GM11168 (cell line): ENCODE results near the gene ADGRG6.

Source experiments
- in situ Hi-C: fragments of 300-500 bp; cut with MboI; formaldehyde crosslinking; loops from one replicate; pipeline ENCODE4 v1.12.0; 2022; ENCODE audit warnings: low sequenced_read_pairs; ENCODE audit not compliant: unreplicated experiment

The ADGRG6 gene

GRCh38 chr6:142289687-142290086 lies 12.1 kb upstream of the ADGRG6 start:
- in situ Hi-C loops, result no loop called here

DNA sequence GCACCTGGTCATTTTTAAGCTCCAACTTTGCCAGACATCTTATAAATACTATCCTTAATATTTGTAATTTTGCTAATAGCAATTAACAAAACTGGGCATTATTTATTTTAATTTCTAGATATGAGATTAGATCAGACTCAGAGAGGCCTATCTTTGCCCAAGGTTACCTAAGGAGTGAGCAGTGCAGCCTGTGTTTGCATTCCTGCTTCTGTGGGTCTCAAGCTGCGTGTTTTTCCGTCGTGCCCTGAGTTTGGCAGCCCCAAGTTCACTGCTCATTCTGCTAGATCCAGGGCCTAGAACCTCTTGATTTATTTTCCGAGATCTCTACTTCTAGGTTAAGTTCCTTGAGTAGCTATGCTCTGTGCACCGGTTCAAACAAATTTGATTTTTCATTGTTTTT lies 11.0 kb upstream of the ADGRG6 start:
- in situ Hi-C loops, result no loop called here

GRCh38 chr6:142291512-142291911 lies 10.3 kb upstream of the ADGRG6 start:
- in situ Hi-C loops, result no loop called here

- in situ Hi-C loops, result no loop called here
Observed at GRCh38 chr6:142292166-142292924, 9.5 kb upstream of the ADGRG6 start.

GRCh38 chr6:142293121-142293520 lies 8.7 kb upstream of the ADGRG6 start:
- in situ Hi-C loops, result no loop called here

DNA sequence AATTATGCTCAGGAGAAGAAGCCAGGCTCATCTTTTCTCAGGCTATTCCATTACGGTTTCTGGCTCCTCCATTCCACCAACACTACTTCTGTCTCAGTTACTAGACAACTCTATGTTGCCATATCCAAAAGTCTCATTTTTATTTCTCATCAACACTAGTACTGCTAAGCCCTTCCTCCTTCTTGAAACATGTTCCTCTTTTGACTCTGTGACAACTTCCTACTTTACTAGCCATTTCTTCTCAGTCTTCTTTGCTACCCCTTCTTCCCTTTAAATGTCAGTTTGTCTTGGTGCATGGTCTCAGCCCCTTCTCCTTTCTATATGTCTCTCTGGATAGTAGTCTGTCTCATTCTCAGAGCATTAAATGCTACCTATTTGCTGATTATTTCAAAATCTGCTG lies 7.1 kb upstream of the ADGRG6 start:
- in situ Hi-C loops, result no loop called here

GRCh38 chr6:142296975-142297604 lies 4.7 kb upstream of the ADGRG6 start:
- in situ Hi-C loops, result no loop called here

DNA sequence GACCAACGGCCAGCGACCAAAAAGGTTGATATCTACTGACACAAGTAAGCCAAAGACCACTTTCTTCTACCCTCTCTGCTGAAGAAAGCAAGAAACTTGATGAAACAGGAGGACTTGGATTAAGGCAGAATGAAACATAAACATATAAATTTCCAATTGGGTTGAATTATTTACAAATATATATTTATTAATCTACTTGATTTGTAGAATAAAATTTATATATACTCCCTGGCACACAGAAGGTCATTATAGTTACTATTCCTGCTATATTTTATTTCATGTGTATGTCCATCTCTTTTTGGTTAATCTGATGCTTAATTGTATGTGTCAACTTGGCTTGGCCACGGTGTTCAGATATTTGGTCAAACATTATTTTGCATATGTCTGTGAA lies 4.2 kb upstream of the ADGRG6 start:
- in situ Hi-C loops, result no loop called here

- in situ Hi-C loops, result no loop called here
Observed at GRCh38 chr6:142297996-142298753, 3.6 kb upstream of the ADGRG6 start.

- in situ Hi-C loops, result no loop called here
Observed at GRCh38 chr6:142300302-142300701, 1.5 kb upstream of the ADGRG6 start.

GRCh38 chr6:142300758-142301650 lies 803 bp upstream of the ADGRG6 start:
- in situ Hi-C loops, result no loop called here

- in situ Hi-C loops, result no loop called here
Observed at GRCh38 chr6:142302421-142303175, 791 bp downstream of the ADGRG6 start.

GRCh38 chr6:142303176-142303533 lies 1.3 kb downstream of the ADGRG6 start:
- in situ Hi-C loops, result no loop called here

GRCh38 chr6:142304241-142304640 lies 2.4 kb downstream of the ADGRG6 start:
- in situ Hi-C loops, result no loop called here

GRCh38 chr6:142306736-142307135 lies 4.9 kb downstream of the ADGRG6 start:
- in situ Hi-C loops, result no loop called here

- in situ Hi-C loops, result no loop called here
Observed at GRCh38 chr6:142307963-142308748, 6.3 kb downstream of the ADGRG6 start.

GRCh38 chr6:142309426-142309825 lies 7.6 kb downstream of the ADGRG6 start:
- in situ Hi-C loops, result no loop called here

GRCh38 chr6:142313284-142313683 lies 11.5 kb downstream of the ADGRG6 start:
- in situ Hi-C loops, result no loop called here

DNA sequence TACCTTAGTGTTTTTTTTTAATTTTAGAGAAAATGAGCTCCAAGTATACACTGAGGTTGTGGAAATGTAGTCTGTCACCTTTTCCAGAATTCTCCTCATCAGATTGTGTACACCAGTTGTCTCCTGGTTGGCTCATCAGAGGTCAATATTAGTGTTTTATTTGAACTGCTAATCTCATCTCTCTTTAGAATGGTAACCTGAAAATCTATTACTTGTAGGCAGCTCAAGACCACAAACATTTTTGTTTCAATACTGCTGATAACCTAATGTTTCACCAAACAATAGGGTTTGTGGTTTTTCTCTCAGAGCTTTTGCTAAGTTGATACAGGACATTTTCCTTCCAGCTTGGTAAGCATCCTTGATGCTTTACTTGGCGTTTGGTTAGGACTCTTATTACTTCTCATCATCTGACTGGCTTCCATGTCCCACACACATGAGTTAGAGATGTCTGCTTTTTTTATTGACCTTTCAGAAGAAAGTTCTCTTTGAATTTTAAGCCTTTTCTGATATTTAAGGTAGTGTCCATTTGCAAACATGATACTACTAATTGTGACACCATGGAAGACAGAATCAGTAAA lies 15.1 kb downstream of the ADGRG6 start:
- in situ Hi-C loops, result no loop called here
